Gastrocnemius medialis (tissue), 4 donors: ENCODE data around the gene C2orf74. TPM values are rescaled to one million over a fixed set of nuclear protein-coding genes. Genes with fewer than 3 reads are reported as not detected.
"Not testable (repeated sequence)": the region's sequence is repeated elsewhere in the genome, so short reads cannot be mapped to it uniquely, and the experiment has no call there.

Experiments
- ATAC-seq, 2 donors: fragments of 150-250 bp; one replicate each; pipeline ENCODE4 v1.9.1; 2016
- DNase-seq, 2 donors: peaks; one replicate each; pipeline ENCODE4 v3.0.0-alpha.2; 2019
- H3K27ac ChIP-seq, 4 donors: fragments of 200-600 bp; sonication (generic); 1 replicate in 1 of 4; 2 replicates in 3 of 4; pipeline ENCODE4 v1.5.1; 2016 to 2018; ENCODE audit warnings: mild to moderate bottlenecking in 2 of 4, moderate library complexity in 1 of 4
- H3K27me3 ChIP-seq, 3 donors: fragments of 200-600 bp; sonication (generic) in 2 of 3; 1 replicate in 1 of 3; 2 replicates in 2 of 3; pipeline versions ENCODE4 v1.5.1 to v1.6.0; 2016 to 2019; ENCODE audit warnings: mild to moderate bottlenecking in 1 of 3, moderate library complexity in 1 of 3
- H3K36me3 ChIP-seq, 2 donors: fragments of 200-600 bp; sonication (generic) in 1 of 2; one replicate each; pipeline ENCODE4 v1.5.1; 2017 to 2018
- H3K4me1 ChIP-seq, 2 donors: fragments of 200-600 bp; sonication (generic) in 1 of 2; one replicate each; pipeline ENCODE4 v1.5.1; 2016 to 2017; ENCODE audit warnings: mild to moderate bottlenecking in 2 of 2
- H3K4me3 ChIP-seq, 4 donors: fragments of 200-600 bp; sonication (generic) in 3 of 4; 1 replicate in 1 of 4; 2 replicates in 3 of 4; pipeline ENCODE4 v1.5.1; 2016 to 2019; ENCODE audit warnings: mild to moderate bottlenecking in 2 of 4
- H3K9me3 ChIP-seq, 3 donors: fragments of 200-600 bp; sonication (generic) in 2 of 3; 1 replicate in 1 of 3; 2 replicates in 2 of 3; pipeline ENCODE4 v1.5.1; 2016 to 2019
- POLR2A ChIP-seq, 2 donors: fragments of 450-650 bp; IDR thresholded peaks; one replicate each; pipeline ENCODE4 v1.6.1; 2017; ENCODE audit warnings: antibody characterized with exemption in 2 of 2, mild to moderate bottlenecking in 2 of 2, moderate library complexity in 2 of 2
- in situ Hi-C, 4 donors: fragments of 200-750 bp; cut with MboI; loops; one replicate each; pipeline versions ENCODE4 v1.15.0 to v1.8.0; 2017; ENCODE audit warnings: low sequenced_read_pairs in 4 of 4
- intact Hi-C: fragments of 100-400 bp; cut with DNase I; formaldehyde crosslinking; loops from one replicate; pipeline ENCODE4 v1.15.1; 2023; ENCODE audit warnings: low total_unique reads
- total RNA-seq, 4 donors: library from RNA; depleted of rRNA; stranded (reverse); fragments of >200 nt; gene quantifications; one replicate each; pipeline versions ENCODE4 v1.1.0 to v1.2.3, GENCODE V29; 2016
- TF ChIP-seq, protein P1 (sequence below), 5 experiments: fragments of 450-650 bp in 3 of 5; fragments of 200-600 bp in 2 of 5; sonication (generic) in 2 of 5; IDR thresholded peaks in 4 of 5; conservative IDR thresholded peaks in 1 of 5; 1 replicate in 4 of 5; 2 replicates in 1 of 5; pipeline ENCODE4 v1.5.1; 2016 to 2019; ENCODE audit warnings: antibody characterized with exemption in 5 of 5, mild to moderate bottlenecking in 3 of 5, moderate library complexity in 3 of 5

The C2orf74 gene
- total RNA-seq, 4 donors from 2014 or later = 6.6 to 19.2 (median 8.4) TPM

- Histone ChIP-seq H3K4me3 (no peak overlapping the region), H3K27ac (no peak overlapping the region), H3K9me3 (no peaks in the 10 kb centered on the region), H3K4me1 (no peaks in the 10 kb centered on the region), H3K36me3 (peaks cover 0 to 25% of the 10 kb centered on the region in 2 donors), H3K27me3 (no peaks in the 10 kb centered on the region)
- intact Hi-C loops (no loop called here), in situ Hi-C loops (no loop called here)
- no peak for DNase-seq
- TF ChIP-seq, protein P1, sequence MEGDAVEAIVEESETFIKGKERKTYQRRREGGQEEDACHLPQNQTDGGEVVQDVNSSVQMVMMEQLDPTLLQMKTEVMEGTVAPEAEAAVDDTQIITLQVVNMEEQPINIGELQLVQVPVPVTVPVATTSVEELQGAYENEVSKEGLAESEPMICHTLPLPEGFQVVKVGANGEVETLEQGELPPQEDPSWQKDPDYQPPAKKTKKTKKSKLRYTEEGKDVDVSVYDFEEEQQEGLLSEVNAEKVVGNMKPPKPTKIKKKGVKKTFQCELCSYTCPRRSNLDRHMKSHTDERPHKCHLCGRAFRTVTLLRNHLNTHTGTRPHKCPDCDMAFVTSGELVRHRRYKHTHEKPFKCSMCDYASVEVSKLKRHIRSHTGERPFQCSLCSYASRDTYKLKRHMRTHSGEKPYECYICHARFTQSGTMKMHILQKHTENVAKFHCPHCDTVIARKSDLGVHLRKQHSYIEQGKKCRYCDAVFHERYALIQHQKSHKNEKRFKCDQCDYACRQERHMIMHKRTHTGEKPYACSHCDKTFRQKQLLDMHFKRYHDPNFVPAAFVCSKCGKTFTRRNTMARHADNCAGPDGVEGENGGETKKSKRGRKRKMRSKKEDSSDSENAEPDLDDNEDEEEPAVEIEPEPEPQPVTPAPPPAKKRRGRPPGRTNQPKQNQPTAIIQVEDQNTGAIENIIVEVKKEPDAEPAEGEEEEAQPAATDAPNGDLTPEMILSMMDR (IDR thresholded peaks at IDR 0.05 in 4 of 5, conservative IDR thresholded peaks at IDR 0.05 in 1 of 5) = no peak
- TF ChIP-seq POLR2A (IDR thresholded peaks at IDR 0.05) = no peak
- no peak for ATAC-seq
Observed at GRCh38 chr2:61151436-61151835, 10.6 kb upstream of the C2orf74 start.

DNA sequence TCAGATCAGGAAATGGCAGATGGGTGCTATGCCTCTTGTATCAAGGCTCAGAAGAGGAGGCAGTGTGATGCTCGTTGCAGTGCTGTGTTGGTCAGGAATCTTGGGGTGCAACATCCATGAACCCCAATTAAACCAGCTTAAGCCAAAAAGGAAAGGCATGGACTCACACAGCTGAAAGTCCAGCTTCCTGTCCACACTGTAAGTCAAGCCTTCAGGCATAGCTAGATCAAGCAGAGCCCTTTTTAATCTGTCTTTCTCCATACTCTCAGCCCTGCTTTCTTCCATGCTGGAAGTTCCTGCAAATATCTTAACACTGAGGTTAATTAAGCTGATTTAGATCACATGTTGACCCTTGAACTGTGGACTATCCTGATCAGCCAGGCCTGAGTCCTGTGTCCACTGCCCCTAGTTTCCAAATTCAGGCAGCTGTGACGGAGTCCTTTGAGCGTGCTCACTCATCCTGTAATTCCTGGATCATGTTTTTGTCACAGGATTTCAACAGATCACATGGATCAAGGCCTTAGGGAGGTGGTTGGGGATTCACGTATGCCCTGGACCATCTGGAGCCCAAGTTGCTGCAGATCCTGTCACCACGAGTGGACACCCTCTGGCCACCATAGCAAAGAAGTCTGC lies 4.5 kb upstream of the C2orf74 start:
- DNase-seq = no peak
- ATAC-seq = no peak
- H3K4me3 ChIP-seq = no peak overlapping the region
- no peaks in the 10 kb centered on the region for H3K4me1 ChIP-seq
- H3K9me3 ChIP-seq = no peaks in the 10 kb centered on the region
- no peak overlapping the region for H3K27ac ChIP-seq
- in situ Hi-C loops (no loop called here), intact Hi-C loops (no loop called here)
- TF ChIP-seq, protein P1 (IDR thresholded peaks at IDR 0.05 in 4 of 5, conservative IDR thresholded peaks at IDR 0.05 in 1 of 5) = no peak
- TF ChIP-seq POLR2A (IDR thresholded peaks at IDR 0.05) = no peak
- no peaks in the 10 kb centered on the region for H3K36me3 ChIP-seq
- no peaks in the 10 kb centered on the region for H3K27me3 ChIP-seq

DNA sequence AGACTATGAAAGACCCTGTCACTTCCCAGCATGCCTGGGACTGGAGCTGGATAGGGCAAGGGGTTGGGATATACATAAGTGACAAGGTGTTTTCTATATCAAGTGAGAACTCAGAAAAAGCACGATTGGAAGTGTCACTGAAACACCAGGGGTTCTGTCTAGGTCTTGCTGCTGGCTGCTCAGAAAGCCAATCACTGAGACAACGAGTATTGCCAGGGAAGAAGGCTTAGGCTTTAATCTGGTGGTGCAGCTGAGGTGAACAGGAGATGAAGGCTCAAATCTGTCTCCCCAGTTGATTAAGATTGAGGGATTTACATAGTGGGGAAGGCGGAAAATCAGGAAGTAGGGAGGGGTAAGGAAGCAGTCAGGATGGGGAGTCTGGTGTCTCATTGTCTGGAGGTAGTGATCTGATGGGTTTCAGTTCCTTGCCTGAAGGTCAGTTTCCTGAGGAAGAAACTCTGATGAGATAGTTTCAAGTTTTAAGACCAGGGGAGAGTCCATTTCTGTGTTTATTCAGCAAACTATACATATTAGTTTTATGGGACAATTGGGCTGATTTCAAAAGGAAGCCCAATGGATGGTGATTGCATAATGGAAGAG lies 3.5 kb upstream of the C2orf74 start:
- Histone ChIP-seq H3K9me3 (no peaks in the 10 kb centered on the region), H3K4me1 (no peaks in the 10 kb centered on the region), H3K36me3 (peaks cover 0 to 5% of the 10 kb centered on the region in 2 donors), H3K4me3 (no peak overlapping the region), H3K27ac (no peak overlapping the region), H3K27me3 (no peaks in the 10 kb centered on the region)
- intact Hi-C loops (no loop called here), in situ Hi-C loops (no loop called here)
- DNase-seq (no peak), ATAC-seq (no peak)
- TF ChIP-seq POLR2A (IDR thresholded peaks at IDR 0.05) = no peak
- TF ChIP-seq, protein P1 (IDR thresholded peaks at IDR 0.05 in 4 of 5, conservative IDR thresholded peaks at IDR 0.05 in 1 of 5) = no peak

DNA sequence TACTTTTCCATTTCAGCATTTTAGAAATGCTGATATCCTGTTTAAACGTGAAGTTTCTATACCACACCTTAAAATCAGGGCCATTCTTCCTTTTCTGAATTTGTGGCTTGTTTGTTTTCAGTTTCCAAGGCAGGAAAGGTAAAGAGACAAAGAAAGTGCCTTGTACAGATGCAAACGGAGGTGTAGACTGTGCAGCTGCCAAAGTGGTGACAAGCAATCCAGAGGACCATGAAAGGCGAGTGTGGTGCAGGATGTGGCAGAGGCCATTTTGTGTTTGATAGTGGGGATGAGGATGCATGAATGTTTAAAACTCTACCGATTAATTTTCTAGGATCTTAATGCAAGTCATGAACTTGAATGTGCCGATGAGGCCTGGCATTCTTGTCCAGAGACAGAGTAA lies 733 bp downstream of the C2orf74 start:
- ATAC-seq = no peak
- H3K27me3 ChIP-seq = no peaks in the 10 kb centered on the region

DNA sequence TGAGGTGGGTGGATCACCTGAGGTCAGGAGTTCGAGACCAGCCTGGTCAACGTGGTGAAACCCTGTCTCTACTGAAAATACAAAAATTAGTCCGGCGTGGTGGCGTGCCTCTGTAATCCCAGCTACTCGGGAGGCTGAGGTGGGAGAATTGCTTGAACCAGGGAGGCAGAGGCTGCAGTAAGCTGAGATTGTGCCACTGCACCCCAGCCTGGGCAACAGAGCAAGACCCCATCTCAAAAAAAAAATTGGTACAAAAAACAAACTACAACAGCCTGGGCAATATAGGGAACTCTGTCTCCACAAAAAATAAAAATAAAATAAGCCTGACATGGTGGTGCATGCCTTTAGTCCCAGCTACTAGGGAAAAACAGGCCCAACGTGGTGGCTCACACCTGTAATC lies 3.1 kb downstream of the C2orf74 start:
- H3K4me1 ChIP-seq, H3K27ac ChIP-seq, in situ Hi-C loops, DNase-seq, intact Hi-C loops, H3K27me3 ChIP-seq, H3K4me3 ChIP-seq, H3K9me3 ChIP-seq, ATAC-seq: not testable (repeated sequence)
- H3K36me3 ChIP-seq = peaks cover 0 to 36% of the 10 kb centered on the region in 2 donors

More for the DNA sequence above, 733 bp downstream of the C2orf74 start:
- Histone ChIP-seq H3K36me3 (peaks cover 0 to 36% of the 10 kb centered on the region in 2 donors), H3K27ac (no peak overlapping the region), H3K9me3 (no peaks in the 10 kb centered on the region), H3K4me1 (no peaks in the 10 kb centered on the region), H3K4me3 (no peak overlapping the region)
- intact Hi-C loops (no loop called here), in situ Hi-C loops (no loop called here)
- DNase-seq = no peak
- TF ChIP-seq, protein P1 (IDR thresholded peaks at IDR 0.05 in 4 of 5, conservative IDR thresholded peaks at IDR 0.05 in 1 of 5) = no peak
- TF ChIP-seq POLR2A (IDR thresholded peaks at IDR 0.05) = no peak
